ENCODE data around the gene KRTAP20-4.

The KRTAP20-4 gene

DNA sequence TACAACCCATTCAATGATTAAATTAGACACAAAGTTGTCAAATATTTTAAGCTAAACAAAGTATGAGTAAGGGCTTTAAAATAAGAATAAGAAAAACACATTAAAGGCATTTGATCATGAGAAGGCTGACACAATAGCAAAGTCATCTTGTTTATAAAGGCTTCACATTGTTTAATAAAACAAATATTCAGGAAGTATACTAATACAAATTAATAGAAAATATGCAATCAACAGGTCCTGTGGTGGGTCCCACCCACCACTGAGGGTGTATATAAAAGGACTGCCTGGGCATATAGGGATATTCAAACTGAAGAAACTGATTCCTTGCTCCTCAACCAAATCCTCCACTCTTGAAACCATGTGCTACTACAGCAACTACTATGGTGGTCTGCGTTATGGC is 14.5 kb downstream of the KRTAP20-4 start, which contains the start of gene KRTAP20-2:
Gene KRTAP20-2 (plus strand): TSS at position 301 of the 400 bp plus-strand sequence. CDS start 58 bp downstream, at position 359.
- no peaks in the 10 kb centered on the region for H3K4me1 ChIP-seq
- H3K9ac ChIP-seq: no peak within 1 kb of the TSS
- no peak within 1 kb of the TSS for H3K27ac ChIP-seq
- no peaks in the 10 kb centered on the region for H3K9me3 ChIP-seq (replicated peaks in 1 of 11)
- no peak within 1 kb of the TSS for H3K4me3 ChIP-seq
- no peaks in the 10 kb centered on the region for H3K27me3 ChIP-seq
- H3K36me3 ChIP-seq: no peaks in the 10 kb centered on the region
- no peak within 1 kb of the TSS for H3K4me2 ChIP-seq
- TF ChIP-seq Cebpa-rat (IDR thresholded peaks at IDR 0.05): no peak
- H4K20me1 ChIP-seq: no peaks in the 10 kb centered on the region

GRCh38 chr21:30638686-30639085 is 18.3 kb downstream of the KRTAP20-4 start:
- no peak overlapping the region for H3K4me2 ChIP-seq
- no peaks in the 10 kb centered on the region for H4K20me1 ChIP-seq
- peak in 4 of 11 experiments; percentile 30 to 53 (median 38); a peak in 4 of 22 replicates for TF ChIP-seq Cebpa-rat (IDR thresholded peaks at IDR 0.05)
- no peaks in the 10 kb centered on the region for H3K27me3 ChIP-seq
- H3K9me3 ChIP-seq (replicated peaks in 1 of 11): peaks cover 0 to 8% (median 0%) of the 10 kb centered on the region in 11 experiments; a peak in 1 of 22 replicates
- no peak overlapping the region for H3K9ac ChIP-seq
- no peaks in the 10 kb centered on the region for H3K36me3 ChIP-seq
- H3K4me1 ChIP-seq: no peaks in the 10 kb centered on the region
- no peak overlapping the region for H3K27ac ChIP-seq
- no peak overlapping the region for H3K4me3 ChIP-seq

- H4K20me1 ChIP-seq: no peaks in the 10 kb centered on the region
These were observed 22.1 kb downstream of the KRTAP20-4 start, which contains the start of gene KRTAP20-3 for GRCh38 chr21:30642564-30642963. Gene KRTAP20-3, plus strand, starts transcription at chr21:30642864.

GRCh38 chr21:30646904-30647414 is 26.5 kb downstream of the KRTAP20-4 start:
- Histone ChIP-seq H3K27ac (no peak overlapping the region), H4K20me1 (no peaks in the 10 kb centered on the region), H3K27me3 (no peaks in the 10 kb centered on the region), H3K4me2 (no peak overlapping the region), H3K36me3 (no peaks in the 10 kb centered on the region), H3K9ac (no peak overlapping the region), H3K4me3 (no peak overlapping the region), H3K4me1 (no peaks in the 10 kb centered on the region), H3K9me3 (replicated peaks in 1 of 11) (no peaks in the 10 kb centered on the region)
- no peak for TF ChIP-seq Cebpa-rat (IDR thresholded peaks at IDR 0.05)

More at GRCh38 chr21:30642564-30642963, 22.1 kb downstream of the KRTAP20-4 start, which contains the start of gene KRTAP20-3:
- peaks cover 0 to 8% (median 0%) of the 10 kb centered on the region in 11 experiments; a peak in 1 of 22 replicates for H3K9me3 ChIP-seq (replicated peaks in 1 of 11)
- no peak within 1 kb of the TSS for H3K9ac ChIP-seq
- H3K4me3 ChIP-seq: no peak within 1 kb of the TSS
- H3K36me3 ChIP-seq: no peaks in the 10 kb centered on the region
- no peaks in the 10 kb centered on the region for H3K4me1 ChIP-seq
- TF ChIP-seq Cebpa-rat (IDR thresholded peaks at IDR 0.05): no peak
- H3K27me3 ChIP-seq: no peaks in the 10 kb centered on the region
- no peak within 1 kb of the TSS for H3K27ac ChIP-seq
- no peak within 1 kb of the TSS for H3K4me2 ChIP-seq

DNA sequence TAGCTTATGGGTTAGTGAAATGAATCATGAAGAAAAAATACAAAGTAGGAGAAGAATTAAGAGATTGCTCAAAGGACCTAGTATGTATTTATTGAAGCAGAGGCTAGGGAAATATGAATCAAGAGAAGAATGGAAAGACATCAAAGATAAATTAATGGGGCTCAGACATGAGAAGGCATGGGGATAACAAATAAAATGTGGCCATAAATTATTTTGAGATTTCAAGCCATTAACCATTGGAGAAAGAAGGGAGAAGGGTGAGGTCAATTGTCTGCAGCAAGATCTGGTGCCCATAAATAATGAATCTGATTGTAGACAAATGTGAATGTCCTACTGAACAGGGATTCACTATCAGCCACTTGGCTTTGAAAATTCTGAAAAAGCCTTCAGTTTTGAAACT is 32.5 kb downstream of the KRTAP20-4 start:
- H3K4me3 ChIP-seq: no peak overlapping the region
- TF ChIP-seq Cebpa-rat (IDR thresholded peaks at IDR 0.05): no peak
- no peaks in the 10 kb centered on the region for H3K4me1 ChIP-seq
- no peaks in the 10 kb centered on the region for H3K36me3 ChIP-seq
- H3K9ac ChIP-seq: no peak overlapping the region
- no peaks in the 10 kb centered on the region for H3K9me3 ChIP-seq (replicated peaks in 1 of 11)
- H3K27ac ChIP-seq: no peak overlapping the region
- H3K4me2 ChIP-seq: no peak overlapping the region
- no peaks in the 10 kb centered on the region for H3K27me3 ChIP-seq
- H4K20me1 ChIP-seq: no peaks in the 10 kb centered on the region

DNA sequence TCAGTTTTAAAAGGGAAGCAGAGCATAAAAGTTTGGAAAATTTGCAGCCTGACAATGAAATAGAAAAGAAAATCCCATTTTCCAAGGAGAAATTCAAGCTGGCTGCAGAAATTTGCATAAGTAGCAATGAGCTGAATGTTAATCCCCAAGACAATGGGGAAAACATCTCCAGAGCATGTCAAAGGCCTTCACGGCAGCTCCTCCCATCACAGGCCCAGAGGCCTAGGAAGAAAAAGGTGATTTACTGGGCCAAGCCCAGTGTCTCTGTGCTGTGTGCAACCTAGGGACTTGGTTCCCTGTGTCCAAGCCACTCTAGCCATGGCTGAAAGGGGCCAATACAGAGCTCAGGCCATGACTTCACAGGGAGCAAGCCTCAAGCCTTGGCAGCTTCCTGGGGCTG is 48.3 kb downstream of the KRTAP20-4 start:
- Histone ChIP-seq H3K4me3 (no peak overlapping the region), H3K27me3 (no peaks in the 10 kb centered on the region), H3K4me1 (no peaks in the 10 kb centered on the region), H3K36me3 (no peaks in the 10 kb centered on the region), H4K20me1 (no peaks in the 10 kb centered on the region), H3K9ac (no peak overlapping the region), H3K9me3 (replicated peaks in 1 of 11) (no peaks in the 10 kb centered on the region; a peak in 1 of 22 replicates), H3K4me2 (no peak overlapping the region), H3K27ac (no peak overlapping the region)
- no peak for TF ChIP-seq Cebpa-rat (IDR thresholded peaks at IDR 0.05)

All from BLaER1 treated with 17β-estradiol and CSF1 and Interleukin-3, amounts not matched to agents 10 nM and 100 nM (cell line).